Prostate gland (tissue), 2 donors: ENCODE measurements around the gene GNAS. TPM values are rescaled to one million over a fixed set of nuclear protein-coding genes. Genes with fewer than 3 reads are reported as not detected.

Experiments used
- DNase-seq: peaks from one replicate; pipeline ENCODE4 v3.0.0-alpha.2; 2019; ENCODE audit warnings: low spot score
- H3K27ac ChIP-seq, 2 donors: fragments of 200-600 bp; sonication (generic); 2 replicates each; pipeline ENCODE4 v1.5.1; 2017 to 2019
- H3K27me3 ChIP-seq: fragments of 200-600 bp; sonication (generic); replicated peaks from 2 replicates; pipeline ENCODE4 v1.5.1; 2019; ENCODE audit not compliant: insufficient read depth
- H3K36me3 ChIP-seq, 2 donors: fragments of 200-600 bp; sonication (generic); 1 replicate in 1 of 2; 2 replicates in 1 of 2; pipeline versions ENCODE4 v1.5.1 to v1.8.1; 2017 to 2019
- H3K4me1 ChIP-seq: fragments of 200-600 bp; sonication (generic); replicated peaks from 2 replicates; pipeline ENCODE4 v1.5.1; 2019
- H3K4me3 ChIP-seq, 2 donors: fragments of 200-600 bp; sonication (generic); 2 replicates each; pipeline ENCODE4 v1.5.1; 2017 to 2019
- H3K9me3 ChIP-seq: fragments of 200-600 bp; sonication (generic); 2 replicates; pipeline ENCODE4 v1.5.1; 2017
- POLR2A ChIP-seq: fragments of 450-650 bp; IDR thresholded peaks from one replicate; pipeline ENCODE4 v1.6.1; 2016; ENCODE audit warnings: antibody characterized with exemption, mild to moderate bottlenecking
- POLR2AphosphoS5 ChIP-seq: sonication (generic); formaldehyde crosslinking; IDR thresholded peaks from one replicate; pipeline ENCODE4 v1.6.1; 2017; ENCODE audit warnings: antibody characterized with exemption
- WGBS: methylation state at CpG from one replicate; pipeline ENCODE4 v1.1.5; 2018; 5-methylcytosine and 5-hydroxymethylcytosine counted together
- intact Hi-C: fragments of 100-400 bp; cut with DNase I; formaldehyde crosslinking; loops from one replicate; pipeline ENCODE4 v1.14.2; 2022
- total RNA-seq, 2 donors: library from RNA; depleted of rRNA; stranded (reverse); fragments of >200 nt; gene quantifications; one replicate each; pipeline ENCODE4 v1.1.0, GENCODE V29; 2016
- TF ChIP-seq, protein P1 (sequence below), 4 experiments: fragments of 200-600 bp in 2 of 4; fragments of 450-650 bp in 2 of 4; sonication (generic) in 2 of 4; IDR thresholded peaks; 1 replicate in 3 of 4; 2 replicates in 1 of 4; pipeline ENCODE4 v1.5.1; 2016 to 2019; ENCODE audit warnings: antibody characterized with exemption in 4 of 4, mild to moderate bottlenecking in 2 of 4, moderate library complexity in 2 of 4

Gene GNAS
- total RNA-seq, 2 donors from 2014 or later, result 644 to 900 TPM

DNA sequence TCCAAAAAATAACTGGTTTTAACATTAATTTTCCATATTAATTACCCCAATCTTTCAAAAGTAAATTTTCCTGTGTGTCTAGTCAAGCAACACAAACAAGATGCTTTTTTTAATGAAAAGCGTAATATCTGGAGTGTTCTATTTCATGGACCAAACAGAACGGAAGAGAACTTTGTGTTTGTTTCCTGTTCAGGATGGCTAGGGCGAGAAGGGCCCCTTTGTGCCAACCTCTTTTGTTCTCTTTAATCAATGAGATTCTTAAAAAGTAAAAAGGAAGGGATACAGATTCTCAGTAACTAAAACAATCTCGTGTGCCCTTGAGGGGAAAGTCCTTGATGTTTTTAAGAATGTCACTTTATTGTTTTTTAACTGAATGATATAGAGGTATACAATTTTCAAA is 55.7 kb downstream of the GNAS start:
- Histone ChIP-seq H3K9me3 (no peaks in the 10 kb centered on the region), H3K27ac (peak overlapping the region in 1 of 2 donors; percentile 48), H3K27me3 (no peaks in the 10 kb centered on the region), H3K36me3 (peaks cover 18 to 24% of the 10 kb centered on the region in 2 donors), H3K4me3 (no peak overlapping the region), H3K4me1 (peaks cover 4% of the 10 kb centered on the region)
- no peak for DNase-seq
- WGBS, result 60% methylated on average over 4 of the region's 4 CpGs
- intact Hi-C loops, result loop anchor here (5.0 kb wide), 2 partner anchors 74 to 124 kb away; partner anchors contain the start of genes ATP5F1E and NELFCD
- TF ChIP-seq POLR2AphosphoS5, result no peak
- no peak for TF ChIP-seq POLR2A
- TF ChIP-seq, protein P1, sequence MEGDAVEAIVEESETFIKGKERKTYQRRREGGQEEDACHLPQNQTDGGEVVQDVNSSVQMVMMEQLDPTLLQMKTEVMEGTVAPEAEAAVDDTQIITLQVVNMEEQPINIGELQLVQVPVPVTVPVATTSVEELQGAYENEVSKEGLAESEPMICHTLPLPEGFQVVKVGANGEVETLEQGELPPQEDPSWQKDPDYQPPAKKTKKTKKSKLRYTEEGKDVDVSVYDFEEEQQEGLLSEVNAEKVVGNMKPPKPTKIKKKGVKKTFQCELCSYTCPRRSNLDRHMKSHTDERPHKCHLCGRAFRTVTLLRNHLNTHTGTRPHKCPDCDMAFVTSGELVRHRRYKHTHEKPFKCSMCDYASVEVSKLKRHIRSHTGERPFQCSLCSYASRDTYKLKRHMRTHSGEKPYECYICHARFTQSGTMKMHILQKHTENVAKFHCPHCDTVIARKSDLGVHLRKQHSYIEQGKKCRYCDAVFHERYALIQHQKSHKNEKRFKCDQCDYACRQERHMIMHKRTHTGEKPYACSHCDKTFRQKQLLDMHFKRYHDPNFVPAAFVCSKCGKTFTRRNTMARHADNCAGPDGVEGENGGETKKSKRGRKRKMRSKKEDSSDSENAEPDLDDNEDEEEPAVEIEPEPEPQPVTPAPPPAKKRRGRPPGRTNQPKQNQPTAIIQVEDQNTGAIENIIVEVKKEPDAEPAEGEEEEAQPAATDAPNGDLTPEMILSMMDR (IDR thresholded peaks at IDR 0.05), result no peak

DNA sequence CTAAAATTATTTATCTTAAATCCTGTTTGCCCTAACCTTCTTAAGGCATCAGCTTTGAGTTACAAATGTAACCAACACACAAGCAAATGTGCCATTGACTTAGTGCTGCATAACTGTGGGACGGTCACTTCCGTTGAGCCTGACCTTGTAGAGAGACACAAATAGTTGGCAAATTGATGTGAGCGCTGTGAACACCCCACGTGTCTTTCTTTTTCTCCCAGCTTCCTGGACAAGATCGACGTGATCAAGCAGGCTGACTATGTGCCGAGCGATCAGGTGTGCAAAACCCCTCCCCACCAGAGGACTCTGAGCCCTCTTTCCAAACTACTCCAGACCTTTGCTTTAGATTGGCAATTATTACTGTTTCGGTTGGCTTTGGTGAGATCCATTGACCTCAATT is 56.4 kb downstream of the GNAS start:
- Histone ChIP-seq H3K36me3 (peaks cover 18 to 24% of the 10 kb centered on the region in 2 donors), H3K27me3 (no peaks in the 10 kb centered on the region), H3K4me1 (peaks cover 4% of the 10 kb centered on the region), H3K27ac (no peak overlapping the region), H3K4me3 (no peak overlapping the region), H3K9me3 (no peaks in the 10 kb centered on the region)
- intact Hi-C loops, result loop anchor here (5.0 kb wide), 2 partner anchors 73 to 123 kb away; partner anchors contain the start of genes ATP5F1E and NELFCD
- DNase-seq, result no peak
- 91% methylated on average over 9 of the region's 9 CpGs for WGBS
- TF ChIP-seq, protein P1 (IDR thresholded peaks at IDR 0.05), result no peak
- TF ChIP-seq POLR2AphosphoS5 (no peak), POLR2A (no peak)

DNA sequence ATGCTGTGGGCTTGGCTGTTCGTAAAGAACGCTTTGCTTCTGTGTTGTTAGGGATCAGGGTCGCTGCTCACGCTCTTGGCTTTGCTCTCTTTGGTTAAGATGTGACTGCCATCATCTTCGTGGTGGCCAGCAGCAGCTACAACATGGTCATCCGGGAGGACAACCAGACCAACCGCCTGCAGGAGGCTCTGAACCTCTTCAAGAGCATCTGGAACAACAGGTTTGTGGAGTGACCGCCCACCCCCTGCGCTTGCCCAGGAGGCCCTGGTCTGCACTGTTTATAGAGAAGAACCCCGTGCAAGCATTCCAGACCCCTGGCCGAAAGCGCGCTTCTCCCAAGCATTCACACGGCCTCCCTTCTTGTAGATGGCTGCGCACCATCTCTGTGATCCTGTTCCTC is 57.1 kb downstream of the GNAS start:
- H3K9me3 ChIP-seq, result no peaks in the 10 kb centered on the region
- no peak for TF ChIP-seq POLR2A
- TF ChIP-seq, protein P1 (IDR thresholded peaks at IDR 0.05), result no peak
- TF ChIP-seq POLR2AphosphoS5, result no peak
- 86% methylated on average over 15 of the region's 15 CpGs for WGBS
- no peak overlapping the region for H3K4me3 ChIP-seq
- H3K27ac ChIP-seq, result no peak overlapping the region
- no peak for DNase-seq
- no peaks in the 10 kb centered on the region for H3K27me3 ChIP-seq
- intact Hi-C loops, result loop anchor here (5.0 kb wide), 2 partner anchors 73 to 123 kb away; partner anchors contain the start of genes ATP5F1E and NELFCD
- H3K4me1 ChIP-seq, result peaks cover 4% of the 10 kb centered on the region
- H3K36me3 ChIP-seq, result peaks cover 18 to 24% of the 10 kb centered on the region in 2 donors

DNA sequence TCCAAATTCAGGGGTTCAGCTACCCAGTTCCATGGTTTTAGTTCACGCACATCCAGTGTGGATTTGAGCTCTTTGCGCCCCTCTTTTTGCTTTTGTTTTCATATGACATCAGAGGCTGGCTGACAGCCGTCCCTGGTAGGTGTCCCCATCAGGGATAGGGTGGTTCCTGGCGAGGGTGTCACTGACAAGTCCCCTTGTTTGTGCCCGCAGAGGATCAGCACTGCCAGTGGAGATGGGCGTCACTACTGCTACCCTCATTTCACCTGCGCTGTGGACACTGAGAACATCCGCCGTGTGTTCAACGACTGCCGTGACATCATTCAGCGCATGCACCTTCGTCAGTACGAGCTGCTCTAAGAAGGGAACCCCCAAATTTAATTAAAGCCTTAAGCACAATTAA is 58.0 kb downstream of the GNAS start:
- no peak for DNase-seq
- no peak overlapping the region for H3K4me3 ChIP-seq
- TF ChIP-seq POLR2A (no peak), POLR2AphosphoS5 (no peak)
- TF ChIP-seq, protein P1 (IDR thresholded peaks at IDR 0.05), result no peak
- H3K27me3 ChIP-seq, result no peaks in the 10 kb centered on the region
- intact Hi-C loops, result no loop called here
- no peak overlapping the region for H3K27ac ChIP-seq
- 93% methylated on average over 14 of the region's 14 CpGs for WGBS
- H3K36me3 ChIP-seq, result peaks cover 18 to 24% of the 10 kb centered on the region in 2 donors
- no peaks in the 10 kb centered on the region for H3K9me3 ChIP-seq
- peaks cover 4% of the 10 kb centered on the region for H3K4me1 ChIP-seq

DNA sequence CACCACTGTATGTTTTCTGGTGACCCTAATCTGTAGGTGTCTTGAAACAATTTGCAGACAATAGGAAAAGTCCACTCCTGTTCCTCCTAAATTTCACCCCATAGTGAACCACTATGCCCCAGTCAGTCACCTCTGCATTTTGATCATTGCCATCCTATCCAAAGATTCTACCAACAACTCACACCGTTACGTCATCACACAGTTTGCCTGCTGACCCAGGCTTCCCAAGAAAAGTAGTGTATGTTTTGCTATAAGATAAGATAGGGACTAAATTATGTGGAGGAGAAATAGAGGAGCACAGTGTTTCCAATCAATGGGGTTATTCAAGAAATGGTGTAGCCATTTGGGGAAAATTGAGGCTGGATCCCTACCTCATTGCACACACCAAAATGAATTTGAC is 58.8 kb downstream of the GNAS start:
- peaks cover 18 to 24% of the 10 kb centered on the region in 2 donors for H3K36me3 ChIP-seq
- TF ChIP-seq POLR2A (no peak), POLR2AphosphoS5 (no peak)
- TF ChIP-seq, protein P1 (IDR thresholded peaks at IDR 0.05), result no peak
- peaks cover 4% of the 10 kb centered on the region for H3K4me1 ChIP-seq
- WGBS, result 96% methylated on average over 2 of the region's 2 CpGs
- no peak overlapping the region for H3K27ac ChIP-seq
- H3K4me3 ChIP-seq, result no peak overlapping the region
- no peaks in the 10 kb centered on the region for H3K27me3 ChIP-seq
- no peaks in the 10 kb centered on the region for H3K9me3 ChIP-seq
- DNase-seq, result no peak
- intact Hi-C loops, result no loop called here
